Osteoblast (primary cell): Measurements from ENCODE around the gene HDAC6. TPM values are rescaled to one million over a fixed set of nuclear protein-coding genes. Genes with fewer than 3 reads are reported as not detected.

Experiments
- DNase-seq: peaks from one replicate; pipeline ENCODE4 v3.0.0; 2011; ENCODE audit warnings: low spot score, mixed read lengths; ENCODE audit not compliant: insufficient read length; ENCODE audit errors: missing footprints
- H2AFZ ChIP-seq: 2 replicates; pipeline ENCODE4 v1.6.0; 2011; ENCODE audit warnings: mild to moderate bottlenecking, low read length
- H3K27ac ChIP-seq: 2 replicates; pipeline ENCODE4 v1.5.1; 2011; ENCODE audit warnings: mild to moderate bottlenecking, low read depth, low read length, moderate library complexity
- H3K27me3 ChIP-seq: 2 replicates; pipeline ENCODE4 v1.6.0; 2012; ENCODE audit warnings: mild to moderate bottlenecking, control low read depth, inconsistent platforms, low read length, moderate library complexity; ENCODE audit not compliant: insufficient read depth
- H3K36me3 ChIP-seq: 2 replicates; pipeline ENCODE4 v1.5.1; 2011; ENCODE audit warnings: mild to moderate bottlenecking, low read length, control low read depth, moderate library complexity; ENCODE audit not compliant: insufficient read depth
- H3K4me1 ChIP-seq: 2 replicates; pipeline ENCODE4 v1.5.1; 2011; ENCODE audit warnings: mild to moderate bottlenecking, low read length, control low read depth, moderate library complexity; ENCODE audit not compliant: insufficient read depth
- H3K4me2 ChIP-seq: 2 replicates; pipeline ENCODE4 v1.6.0; 2011; ENCODE audit warnings: mild to moderate bottlenecking, low read length; ENCODE audit not compliant: insufficient read depth
- H3K4me3 ChIP-seq: fragments of 200-600 bp; sonication (generic); 3 replicates; pipeline ENCODE4 v1.5.1; 2012; ENCODE audit warnings: mild to moderate bottlenecking, low read length, inconsistent platforms; ENCODE audit not compliant: insufficient read depth
- H3K79me2 ChIP-seq: 2 replicates; pipeline ENCODE4 v1.6.0; 2012; ENCODE audit warnings: mild to moderate bottlenecking, low read length, control low read depth, inconsistent platforms; ENCODE audit not compliant: insufficient read depth
- H3K9me3 ChIP-seq: 2 replicates; pipeline ENCODE4 v1.5.1; 2011; ENCODE audit warnings: low read depth, low read length, control low read depth
- H4K20me1 ChIP-seq: 2 replicates; pipeline ENCODE4 v1.6.0; 2012; ENCODE audit warnings: mild to moderate bottlenecking, low read length, control low read depth; ENCODE audit not compliant: insufficient read depth
- total RNA-seq: library from RNA; depleted of rRNA; stranded (reverse); fragments of >200 nt; gene quantifications from 2 replicates; pipeline ENCODE4 v1.2.3, GENCODE V29; 2012
- TF ChIP-seq, protein P1 (sequence below): IDR thresholded peaks from 2 replicates; pipeline ENCODE4 v1.5.1; 2011; ENCODE audit warnings: mild to moderate bottlenecking, low read depth, low read length, moderate library complexity; ENCODE audit errors: extremely low read depth

HDAC6 gene
- total RNA-seq, 1 donor = 30.4 TPM

GRCh38 chrX:48789366-48790220 is 12.3 kb upstream of the HDAC6 start:
- Histone ChIP-seq H3K4me1 (no peaks in the 10 kb centered on the region), H3K27ac (no peak overlapping the region), H3K79me2 (no peaks in the 10 kb centered on the region), H4K20me1 (no peaks in the 10 kb centered on the region), H3K4me2 (no peak overlapping the region), H3K9me3 (no peaks in the 10 kb centered on the region), H3K36me3 (no peaks in the 10 kb centered on the region), H3K4me3 (no peak overlapping the region), H3K27me3 (no peaks in the 10 kb centered on the region), H2AFZ (no peak overlapping the region)
- DNase-seq = no peak
- TF ChIP-seq, protein P1, sequence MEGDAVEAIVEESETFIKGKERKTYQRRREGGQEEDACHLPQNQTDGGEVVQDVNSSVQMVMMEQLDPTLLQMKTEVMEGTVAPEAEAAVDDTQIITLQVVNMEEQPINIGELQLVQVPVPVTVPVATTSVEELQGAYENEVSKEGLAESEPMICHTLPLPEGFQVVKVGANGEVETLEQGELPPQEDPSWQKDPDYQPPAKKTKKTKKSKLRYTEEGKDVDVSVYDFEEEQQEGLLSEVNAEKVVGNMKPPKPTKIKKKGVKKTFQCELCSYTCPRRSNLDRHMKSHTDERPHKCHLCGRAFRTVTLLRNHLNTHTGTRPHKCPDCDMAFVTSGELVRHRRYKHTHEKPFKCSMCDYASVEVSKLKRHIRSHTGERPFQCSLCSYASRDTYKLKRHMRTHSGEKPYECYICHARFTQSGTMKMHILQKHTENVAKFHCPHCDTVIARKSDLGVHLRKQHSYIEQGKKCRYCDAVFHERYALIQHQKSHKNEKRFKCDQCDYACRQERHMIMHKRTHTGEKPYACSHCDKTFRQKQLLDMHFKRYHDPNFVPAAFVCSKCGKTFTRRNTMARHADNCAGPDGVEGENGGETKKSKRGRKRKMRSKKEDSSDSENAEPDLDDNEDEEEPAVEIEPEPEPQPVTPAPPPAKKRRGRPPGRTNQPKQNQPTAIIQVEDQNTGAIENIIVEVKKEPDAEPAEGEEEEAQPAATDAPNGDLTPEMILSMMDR = no peak

DNA sequence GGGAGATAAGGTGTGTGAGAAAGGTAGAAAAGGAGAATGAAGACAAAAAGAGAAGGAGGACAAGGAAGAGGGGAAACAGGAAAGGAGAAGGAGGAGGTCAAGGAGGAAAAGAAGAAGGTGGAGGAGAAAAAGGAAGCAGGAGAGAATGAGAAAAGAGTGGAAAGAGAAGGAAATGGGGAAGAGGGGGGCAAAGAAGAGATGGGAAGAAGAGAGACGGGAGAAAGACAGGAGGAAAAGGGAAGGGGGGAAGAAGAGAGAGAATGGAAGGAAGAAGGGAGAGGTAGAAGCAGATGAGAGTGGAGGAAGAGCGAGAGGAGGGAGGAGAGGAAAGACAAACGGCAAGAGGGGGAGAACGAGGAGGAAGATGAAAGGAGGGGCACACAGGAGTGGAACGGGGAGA is 11.4 kb upstream of the HDAC6 start:
- no peak for DNase-seq
- Histone ChIP-seq H4K20me1 (no peaks in the 10 kb centered on the region), H3K9me3 (no peaks in the 10 kb centered on the region), H3K36me3 (no peaks in the 10 kb centered on the region), H3K27me3 (no peaks in the 10 kb centered on the region), H3K79me2 (no peaks in the 10 kb centered on the region), H3K4me2 (no peak overlapping the region), H3K27ac (no peak overlapping the region), H2AFZ (no peak overlapping the region), H3K4me3 (no peak overlapping the region), H3K4me1 (peaks cover 3% of the 10 kb centered on the region)
- TF ChIP-seq, protein P1 = no peak

DNA sequence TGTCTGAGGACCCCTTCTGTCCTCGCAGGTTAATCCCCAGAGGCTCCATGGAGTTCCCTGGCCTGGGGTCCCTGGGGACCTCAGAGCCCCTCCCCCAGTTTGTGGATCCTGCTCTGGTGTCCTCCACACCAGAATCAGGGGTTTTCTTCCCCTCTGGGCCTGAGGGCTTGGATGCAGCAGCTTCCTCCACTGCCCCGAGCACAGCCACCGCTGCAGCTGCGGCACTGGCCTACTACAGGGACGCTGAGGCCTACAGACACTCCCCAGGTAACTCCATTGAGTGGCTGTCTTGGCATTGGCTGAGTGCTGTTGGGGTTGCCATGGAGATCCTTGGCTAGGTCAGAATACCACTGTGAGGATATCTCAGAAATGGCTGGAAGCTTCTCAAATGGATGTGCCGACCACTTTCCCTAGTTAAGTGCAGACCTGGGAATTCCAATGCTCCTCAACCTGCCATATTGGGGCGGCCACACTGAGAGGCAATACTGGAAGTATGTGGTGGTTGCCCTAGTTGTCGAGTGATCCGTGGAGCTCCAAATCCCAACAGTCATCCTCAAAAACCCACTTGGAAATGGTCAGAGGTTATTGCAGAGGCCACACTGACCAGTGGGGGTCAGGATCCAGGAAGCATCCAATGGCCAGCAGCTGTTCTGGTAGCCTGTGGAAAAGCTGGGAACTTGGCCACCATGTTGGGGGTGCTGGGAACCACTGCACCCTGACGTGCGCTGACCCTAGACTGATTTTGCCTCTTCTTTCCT is 10.6 kb upstream of the HDAC6 start:
- DNase-seq = no peak
- H3K4me2 ChIP-seq = no peak overlapping the region
- H4K20me1 ChIP-seq = no peaks in the 10 kb centered on the region
- peaks cover 3% of the 10 kb centered on the region for H3K4me1 ChIP-seq
- H2AFZ ChIP-seq = no peak overlapping the region
- H3K27me3 ChIP-seq = no peaks in the 10 kb centered on the region
- H3K4me3 ChIP-seq = no peak overlapping the region
- H3K79me2 ChIP-seq = no peaks in the 10 kb centered on the region
- no peaks in the 10 kb centered on the region for H3K36me3 ChIP-seq
- TF ChIP-seq, protein P1 = no peak
- no peaks in the 10 kb centered on the region for H3K9me3 ChIP-seq
- H3K27ac ChIP-seq = no peak overlapping the region

- H2AFZ ChIP-seq = no peak overlapping the region
- H3K27ac ChIP-seq = no peak overlapping the region
- H3K4me2 ChIP-seq = no peak overlapping the region
- H3K79me2 ChIP-seq = no peaks in the 10 kb centered on the region
- no peaks in the 10 kb centered on the region for H3K9me3 ChIP-seq
- TF ChIP-seq, protein P1 = no peak
- H3K4me3 ChIP-seq = no peak overlapping the region
- no peaks in the 10 kb centered on the region for H4K20me1 ChIP-seq
- H3K27me3 ChIP-seq = no peaks in the 10 kb centered on the region
- H3K36me3 ChIP-seq = no peaks in the 10 kb centered on the region
- H3K4me1 ChIP-seq = peaks cover 3% of the 10 kb centered on the region
- no peak for DNase-seq
Measured at GRCh38 chrX:48792219-48792618, 9.6 kb upstream of the HDAC6 start.
